H1 (cell line): ENCODE data around the gene CNST. TPM values are rescaled to one million over a fixed set of nuclear protein-coding genes. Genes with fewer than 3 reads are reported as not detected.

Experiments used
- POLR2A ChIP-seq, 2 experiments: IDR thresholded peaks; 1 replicate in 1 of 2; 2 replicates in 1 of 2; pipeline ENCODE4 v1.6.1; 2011; ENCODE audit warnings: low read depth in 2 of 2, low read length in 2 of 2, mild to moderate bottlenecking in 2 of 2; ENCODE audit errors: control extremely low read depth in 1 of 2
- POLR2AphosphoS5 ChIP-seq: IDR thresholded peaks from 2 replicates; pipeline ENCODE4 v1.6.1; 2011; ENCODE audit warnings: low read depth, low read length
- RAD21 ChIP-seq, 2 experiments: IDR thresholded peaks in 1 of 2; conservative IDR thresholded peaks in 1 of 2; 2 replicates each; pipeline ENCODE4 v1.6.1; 2011; ENCODE audit warnings: low read depth in 2 of 2, low read length in 2 of 2, improper control_type of control experiment in 1 of 2, inconsistent platforms in 1 of 2, mild to moderate bottlenecking in 1 of 2, moderate library complexity in 1 of 2
- SUZ12 ChIP-seq: fragments of 200-600 bp; sonication (generic); IDR thresholded peaks from 2 replicates; pipeline ENCODE4 v1.6.1; 2012; ENCODE audit warnings: mild to moderate bottlenecking, inconsistent platforms, low read length, moderate library complexity, mixed read lengths
- polyA plus RNA-seq, 7 experiments: library from polyadenylated mRNA; depleted of rRNA in 3 of 7; stranded (reverse) in 5 of 7; unstranded in 2 of 7; fragments of >200 nt in 5 of 7; fragments of 200-250 nt in 2 of 7; gene quantifications; 1 replicate in 5 of 7; 2 replicates in 1 of 7; 4 replicates in 1 of 7; pipeline versions ENCODE4 v1.2.1 to v1.2.3, GENCODE V29; 2011 to 2013; ENCODE audit warnings: missing spikeins in 2 of 7, mixed read lengths in 2 of 7
- total RNA-seq: library from RNA; stranded (reverse); fragmentation: NEBNext Ultra II Directional; extraction: Animal tissue kit (Norgen Biotek cat#: 25700); gene quantifications from 2 replicates; pipeline ENCODE4 v1.2.1, GENCODE V29; 2021

CNST gene
- total and polyA plus RNA-seq, 2 of the 8 experiments (the other 6 are each of a cell fraction or from before 2014, with no cell fraction given), result 5.3 to 21.3 TPM

- no peak for TF ChIP-seq POLR2AphosphoS5
- no peak for TF ChIP-seq POLR2A (IDR thresholded peaks at IDR 0.05; ENCODE audit: control extremely low read depth in 1 of 2, low read depth in 2 of 2, low read length in 2 of 2)
- no peak for TF ChIP-seq RAD21 (IDR thresholded peaks at IDR 0.05 in 1 of 2, conservative IDR thresholded peaks at IDR 0.05 in 1 of 2; ENCODE audit: low read depth in 2 of 2, low read length in 2 of 2)
- no peak for TF ChIP-seq SUZ12
Measured at GRCh38 chr1:246640747-246641146, 74.5 kb downstream of the CNST start (continued).
